Hindlimb muscle (tissue), 1 donor: ENCODE results near the gene CNPY1. TPM values are rescaled to one million over a fixed set of nuclear protein-coding genes. Genes with fewer than 3 reads are reported as not detected.
"Not testable (repeated sequence)": the region's sequence is repeated elsewhere in the genome, so short reads cannot be mapped to it uniquely, and the experiment has no call there.

Experiments
- DNase-seq: peaks from one replicate; pipeline ENCODE4 v3.0.0-alpha.2; 2013
- polyA plus RNA-seq: library from polyadenylated mRNA; unstranded; fragments of 120-200 nt; gene quantifications from one replicate; pipeline ENCODE4 v1.2.1, GENCODE V29; 2013; ENCODE audit not compliant: insufficient read length

The CNPY1 gene
- polyA plus RNA-seq = not detected

DNA sequence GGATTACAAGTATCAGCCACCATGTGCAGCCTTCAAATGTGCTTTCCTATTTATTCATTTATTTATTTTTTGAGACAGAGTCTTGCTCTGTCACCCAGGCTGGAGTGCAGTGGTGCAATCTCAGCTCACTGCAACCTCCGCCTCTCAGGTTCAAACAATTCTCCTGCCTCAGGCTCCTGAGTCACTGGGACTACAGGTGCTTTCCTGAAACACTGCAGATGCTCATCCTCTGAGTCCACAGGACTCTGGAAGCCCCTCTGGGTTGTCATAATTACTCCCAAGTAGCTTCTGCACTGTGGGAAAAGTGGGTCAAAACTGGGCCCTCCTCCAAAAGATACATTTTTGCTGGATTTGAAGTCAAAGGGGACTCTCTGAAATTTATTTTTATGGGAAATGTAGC is at the start of gene CNPY1:
Gene CNPY1 (minus strand): TSS at position 111 of the 400 bp plus-strand sequence. CDS start 630 bp downstream, outside the sequence.
- DNase-seq = not testable (repeated sequence)

- no peak for DNase-seq
Observed at GRCh38 chr7:155594961-155595366, 48.6 kb upstream of the CNPY1 start.

DNA sequence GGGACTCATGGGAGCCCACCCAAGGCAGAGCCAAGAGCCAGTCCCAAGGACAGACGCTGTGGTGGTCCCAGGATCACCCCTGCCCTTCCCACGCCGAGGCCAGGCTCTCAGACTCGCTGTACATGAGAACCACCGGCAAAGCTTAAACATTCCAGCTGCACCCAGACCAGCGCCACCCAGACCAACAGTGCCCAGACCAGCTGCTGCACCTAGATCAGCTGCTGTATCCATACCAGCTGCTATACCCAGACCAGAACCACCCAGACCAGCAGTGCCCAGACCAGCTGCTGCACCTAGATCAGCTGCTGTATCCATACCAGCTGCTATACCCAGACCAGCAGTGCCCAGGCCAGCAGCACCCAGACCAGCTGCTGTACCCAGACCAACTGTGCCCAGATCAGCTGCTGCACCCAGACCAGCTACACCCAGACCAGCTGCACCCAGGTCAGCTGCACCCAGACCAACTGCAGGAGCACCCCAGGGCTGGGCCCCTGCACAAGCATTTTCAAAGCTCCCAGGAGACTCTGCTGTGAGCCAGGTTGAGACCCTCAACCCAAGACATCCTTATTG is 47.9 kb upstream of the CNPY1 start:
- no peak for DNase-seq

GRCh38 chr7:155593461-155594162 is 47.3 kb upstream of the CNPY1 start:
- DNase-seq = no peak

GRCh38 chr7:155591055-155591775 is 44.9 kb upstream of the CNPY1 start:
- DNase-seq = no peak

GRCh38 chr7:155590215-155591018 is 44.1 kb upstream of the CNPY1 start:
- no peak for DNase-seq

GRCh38 chr7:155589001-155589980 is 42.9 kb upstream of the CNPY1 start:
- no peak for DNase-seq

GRCh38 chr7:155588468-155588998 is 42.2 kb upstream of the CNPY1 start:
- DNase-seq = no peak

- DNase-seq = no peak
Observed at GRCh38 chr7:155587486-155587885, 41.1 kb upstream of the CNPY1 start.

DNA sequence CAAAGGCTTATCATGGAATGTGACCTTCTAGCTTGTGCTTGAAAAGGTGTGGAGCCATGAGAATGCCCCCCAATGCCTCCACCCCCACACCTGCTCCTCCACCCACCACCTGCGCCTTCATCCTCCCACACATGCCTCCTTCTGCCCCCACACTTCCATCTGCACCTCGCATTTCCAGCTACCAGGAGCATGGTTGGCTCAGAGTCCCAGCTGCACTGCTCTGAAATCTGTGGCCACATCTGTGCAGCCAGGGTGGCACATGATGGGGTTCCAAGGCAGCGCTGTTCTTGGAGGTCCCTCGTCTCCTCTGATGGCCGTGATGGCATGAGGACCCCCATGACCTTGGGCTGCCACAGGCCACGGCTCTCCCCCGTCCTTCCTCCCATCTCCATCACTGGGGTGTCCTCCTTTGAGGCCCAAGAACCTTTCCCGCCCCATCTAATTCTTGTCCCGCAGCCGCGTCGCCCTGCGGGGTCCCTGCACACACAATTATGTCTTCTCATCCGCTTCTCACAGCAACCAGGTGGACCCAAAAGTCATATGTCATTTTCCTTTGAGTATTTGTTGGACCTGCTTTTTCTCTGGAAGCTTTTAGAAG is 40.6 kb upstream of the CNPY1 start:
- DNase-seq = no peak

DNA sequence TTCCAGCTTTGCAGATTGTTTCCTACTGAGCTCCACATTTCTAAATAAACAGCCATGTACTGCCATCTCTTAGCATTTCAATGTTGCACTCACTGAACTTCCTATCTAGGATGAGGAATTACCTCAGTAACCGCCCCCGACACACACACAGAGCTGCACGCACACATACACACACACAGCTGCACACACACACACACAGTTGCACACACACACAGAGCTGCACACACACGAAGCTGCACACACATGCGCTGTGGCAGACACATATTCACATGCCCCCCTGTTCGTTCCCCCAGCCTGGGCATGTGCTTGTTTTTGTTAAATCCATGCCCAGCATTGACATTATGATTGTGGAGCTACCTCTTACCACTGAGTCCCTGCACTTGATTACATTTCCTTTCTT is 39.6 kb upstream of the CNPY1 start:
- no peak for DNase-seq

GRCh38 chr7:155585532-155585895 is 39.2 kb upstream of the CNPY1 start:
- DNase-seq = no peak

DNA sequence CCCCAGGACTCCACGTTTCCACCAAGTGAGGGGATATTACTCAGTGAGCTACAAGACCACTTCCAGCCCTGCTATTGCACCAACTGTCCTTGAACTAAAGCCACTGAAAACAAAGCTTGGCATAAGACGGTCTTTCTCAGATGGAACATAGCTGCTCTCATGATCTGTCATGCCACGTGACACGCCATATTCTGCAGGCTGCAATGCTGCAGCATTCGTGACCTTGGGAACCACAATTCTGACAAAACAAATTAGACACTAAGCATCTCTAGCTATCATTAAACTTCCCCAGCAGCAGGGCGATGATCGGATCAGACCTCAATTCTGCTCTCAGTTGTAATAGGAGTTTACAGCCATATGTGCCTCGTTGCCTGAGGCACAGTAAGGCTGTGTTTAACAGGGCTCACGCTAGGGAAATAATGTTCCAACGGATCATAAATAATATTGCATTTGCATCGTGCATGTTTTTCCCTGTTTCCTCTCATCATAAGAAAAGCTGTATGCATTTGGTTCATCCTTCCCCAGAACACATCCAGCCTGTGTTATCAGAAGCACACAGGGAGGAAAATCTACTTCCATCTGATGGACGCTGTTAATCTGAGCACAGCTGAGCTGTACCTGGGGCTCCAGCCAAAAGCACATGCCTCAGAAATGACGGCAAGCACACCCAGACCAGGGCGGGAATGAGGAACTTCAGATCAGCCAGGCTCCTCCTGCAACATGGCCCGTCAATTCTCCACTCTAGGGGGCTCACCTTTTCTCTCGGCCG is 38.6 kb upstream of the CNPY1 start:
- no peak for DNase-seq

- no peak for DNase-seq
Observed at GRCh38 chr7:155584261-155584660, 37.9 kb upstream of the CNPY1 start.

- no peak for DNase-seq
Observed at GRCh38 chr7:155583636-155584035, 37.3 kb upstream of the CNPY1 start.

GRCh38 chr7:155581954-155582353 is 35.6 kb upstream of the CNPY1 start:
- DNase-seq = no peak

DNA sequence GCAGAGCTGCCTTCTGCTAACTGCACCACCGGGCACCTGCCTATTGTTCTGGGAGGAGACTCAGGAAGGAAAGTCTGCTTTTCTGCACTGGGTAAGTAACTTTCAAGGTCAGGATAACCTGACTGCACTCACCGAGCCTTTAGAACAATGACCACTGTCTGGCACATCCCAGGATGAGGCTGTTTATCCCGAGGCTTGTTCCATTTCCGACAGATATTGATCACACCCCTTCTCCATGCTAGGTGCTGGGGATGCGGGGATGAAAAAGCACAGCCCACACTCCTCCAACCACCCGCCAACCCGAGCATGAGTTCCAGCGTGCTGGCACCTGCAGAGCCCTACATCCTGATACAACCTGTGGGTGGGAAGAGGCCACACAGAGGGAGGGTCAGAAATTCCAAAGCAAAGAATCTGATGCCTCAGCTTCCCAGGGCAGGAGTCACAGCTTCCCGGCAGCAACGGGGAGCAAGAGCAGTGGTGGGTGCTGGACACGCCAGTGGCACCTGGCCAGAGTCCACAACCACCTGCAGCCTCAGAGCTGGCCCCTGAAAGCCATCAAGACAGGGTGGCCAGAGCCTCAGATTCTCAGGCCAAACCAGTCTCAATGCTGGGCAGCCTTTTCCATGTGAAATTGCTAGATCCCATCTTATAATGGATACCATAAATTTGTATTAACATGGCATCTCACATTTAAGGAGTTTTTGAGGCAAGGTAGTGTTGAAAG is 34.9 kb upstream of the CNPY1 start:
- no peak for DNase-seq

DNA sequence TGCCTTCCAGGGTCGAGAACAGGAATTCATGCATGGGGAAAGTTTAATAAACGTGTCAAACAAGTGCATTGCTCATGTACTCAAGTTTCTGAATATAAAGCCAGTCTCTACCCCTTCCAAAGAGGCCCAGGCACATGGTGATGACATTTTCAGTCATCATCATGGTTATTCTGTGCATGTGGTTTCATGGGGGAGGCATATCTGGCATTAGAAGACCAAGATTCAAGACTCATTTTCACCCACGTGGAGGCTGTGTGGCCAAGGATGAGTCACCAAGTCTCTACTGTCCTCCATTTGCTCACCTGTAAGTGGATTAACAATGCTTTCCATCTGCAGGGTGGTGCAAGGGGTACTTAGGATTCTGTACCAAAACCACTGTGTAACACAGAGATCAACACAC is 34.0 kb upstream of the CNPY1 start:
- no peak for DNase-seq

- no peak for DNase-seq
Observed at GRCh38 chr7:155579565-155579964, 33.2 kb upstream of the CNPY1 start.

- no peak for DNase-seq
Observed at GRCh38 chr7:155578016-155578415, 31.7 kb upstream of the CNPY1 start.
